ENCODE data around the gene HMGB1. TPM values are rescaled to one million over a fixed set of nuclear protein-coding genes. Genes with fewer than 3 reads are reported as not detected.
A peak's percentile ranks its signal among the peaks of the same experiment; 100 is the strongest.

HMGB1 gene
- polyA plus RNA-seq, 1 experiment, result 223 TPM

GRCh38 chr13:30408319-30409101 lies 57.2 kb downstream of the HMGB1 start:
- H3K27me3 ChIP-seq (ENCODE audit: control insufficient read depth, insufficient read depth, low read length), result no peaks in the 10 kb centered on the region
- DNase-seq (ENCODE audit: low read depth, low spot score), result peak; percentile 73
- peak overlapping the region; percentile 35 for H3K4me3 ChIP-seq (ENCODE audit: low read depth, low read length)
- H3K9me3 ChIP-seq (ENCODE audit: control insufficient read depth, insufficient read depth, low read length), result peaks cover 3% of the 10 kb centered on the region; the same call in 1 of the 2 replicates
- no peak overlapping the region for H3K27ac ChIP-seq (ENCODE audit: low read depth, low read length)
- ChIA-PET POLR2A (no interaction called here), CTCF (interaction anchor here (0.5 to 2.3 kb wide), 13 partner anchors 8 to 636 kb away, joined by 3 to 9 read pairs (median 4); no protein-coding TSS in a partner anchor)
- peak; percentile 64 for TF ChIP-seq CTCF (IDR thresholded peaks at IDR 0.05; ENCODE audit: low read depth, low read length)

DNA sequence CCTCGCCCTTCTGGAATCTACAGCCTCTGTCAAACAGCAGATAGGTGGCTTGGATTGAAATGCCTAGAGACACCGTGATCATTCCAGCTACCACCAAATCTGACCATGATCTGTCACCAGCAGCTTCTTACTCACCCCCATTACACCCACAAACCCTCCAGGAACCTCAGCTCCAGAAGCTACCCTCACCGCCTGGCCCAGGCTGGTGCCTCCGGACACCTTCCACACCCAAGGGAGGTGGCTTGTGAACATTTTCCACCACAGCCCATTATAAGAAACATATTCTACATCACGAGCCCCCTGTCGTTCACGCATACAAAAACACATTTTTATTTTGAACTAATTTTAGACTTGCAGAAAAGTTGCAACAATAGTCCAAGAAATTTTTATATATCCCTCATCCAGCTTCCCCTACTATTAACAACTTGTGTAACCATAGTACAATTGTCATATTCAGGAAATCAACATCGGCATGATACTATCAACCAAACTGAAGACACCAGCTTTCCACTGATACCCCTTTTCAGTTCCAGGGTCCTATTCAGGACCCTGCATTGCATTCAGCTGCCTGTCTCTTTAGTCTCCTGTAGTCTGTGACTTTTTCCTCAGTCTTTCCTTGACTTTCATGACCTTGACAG lies 58.8 kb downstream of the HMGB1 start:
- peaks cover 3% of the 10 kb centered on the region; the same call in 1 of the 2 replicates for H3K9me3 ChIP-seq (ENCODE audit: control insufficient read depth, insufficient read depth, low read length)
- CTCF ChIA-PET, result interaction anchor here (1.0 to 2.3 kb wide), 4 partner anchors 9 to 209 kb away, joined by 3 to 9 read pairs (median 4); no protein-coding TSS in a partner anchor
- H3K27ac ChIP-seq (ENCODE audit: low read depth, low read length), result no peak overlapping the region
- H3K4me3 ChIP-seq (ENCODE audit: low read depth, low read length), result no peak overlapping the region
- H3K27me3 ChIP-seq (ENCODE audit: control insufficient read depth, insufficient read depth, low read length), result no peaks in the 10 kb centered on the region
- no peak for DNase-seq (ENCODE audit: low read depth, low spot score)
- POLR2A ChIA-PET, result interaction anchor here (0.6 kb wide), 2 partner anchors 141 to 334 kb away, joined by 3 to 5 read pairs; no protein-coding TSS in a partner anchor
- TF ChIP-seq CTCF (IDR thresholded peaks at IDR 0.05; ENCODE audit: low read depth, low read length), result no peak

Other genes starting within 250 kb of the HMGB1 start
- 8.5 and 12.6 TPM in 2 replicates for gene KATNAL1, start 158.4 kb downstream of the HMGB1 start, polyA plus RNA-seq (2011; rRNA removed)
- gene UBE2L5, start 43.4 kb downstream of the HMGB1 start, polyA plus RNA-seq (2011; rRNA removed), result 0.56 and 0.81 TPM in 2 replicates
- gene USPL1, start 152.0 kb upstream of the HMGB1 start, polyA plus RNA-seq (2011; rRNA removed), result 16.7 and 24.1 TPM in 2 replicates